Small intestine (tissue), 7 donors: ENCODE data around the gene FBN2. TPM values are rescaled to one million over a fixed set of nuclear protein-coding genes. Genes with fewer than 3 reads are reported as not detected.
"Not testable (repeated sequence)": the region's sequence is repeated elsewhere in the genome, so short reads cannot be mapped to it uniquely, and the experiment has no call there.

ENCODE experiments used
- DNase-seq, 2 donors: peaks; one replicate each; pipeline versions ENCODE4 v3.0.0 to v3.0.0-alpha.2; 2013
- FAIRE-seq: peaks from 2 replicates; lab custom pipeline; 2012; peaks lifted over from hg19 to GRCh38; lab: Jason Lieb, UNC
- H3K27ac ChIP-seq, 3 donors: one replicate each; pipeline ENCODE4 v1.5.1; 2013; ENCODE audit warnings: low read length in 2 of 3, mild to moderate bottlenecking in 2 of 3, control low read depth in 1 of 3, inconsistent platforms in 1 of 3, low read depth in 1 of 3, moderate library complexity in 1 of 3
- H3K27me3 ChIP-seq, 3 donors: one replicate each; pipeline ENCODE4 v1.6.1; 2013; ENCODE audit warnings: low read length in 3 of 3, inconsistent platforms in 1 of 3; ENCODE audit not compliant: control insufficient read depth in 3 of 3, insufficient read depth in 3 of 3
- H3K36me3 ChIP-seq, 3 donors: one replicate each; pipeline ENCODE4 v1.6.1; 2013; ENCODE audit warnings: low read length in 3 of 3, inconsistent platforms in 1 of 3, low read depth in 1 of 3, mild to moderate bottlenecking in 1 of 3, moderate library complexity in 1 of 3; ENCODE audit not compliant: control insufficient read depth in 3 of 3, insufficient read depth in 2 of 3
- H3K4me1 ChIP-seq, 3 donors: one replicate each; pipeline ENCODE4 v1.6.1; 2013; ENCODE audit warnings: low read length in 2 of 3, inconsistent platforms in 1 of 3, low read depth in 1 of 3, mild to moderate bottlenecking in 1 of 3, moderate library complexity in 1 of 3; ENCODE audit not compliant: control insufficient read depth in 3 of 3, insufficient read depth in 2 of 3
- H3K4me3 ChIP-seq, 3 donors: one replicate each; pipeline ENCODE4 v1.5.1; 2013; ENCODE audit warnings: low read length in 3 of 3, control low read depth in 1 of 3, inconsistent platforms in 1 of 3, low read depth in 1 of 3, mild to moderate bottlenecking in 1 of 3, moderate library complexity in 1 of 3
- H3K9me3 ChIP-seq, 2 donors: one replicate each; pipeline ENCODE4 v1.6.1; 2013; ENCODE audit warnings: low read depth in 1 of 2, low read length in 1 of 2; ENCODE audit not compliant: control insufficient read depth in 2 of 2, insufficient read depth in 1 of 2
- WGBS, 3 donors: extraction: QIAGEN DNeasy Blood & Tissue Kit; methylation state at CpG; one replicate each; pipeline ENCODE4 v1.1.7; 2013; 5-methylcytosine and 5-hydroxymethylcytosine counted together
- polyA plus RNA-seq, 4 donors: library from polyadenylated mRNA; stranded (reverse) in 3 of 4; unstranded in 1 of 4; fragments of 200-250 nt in 3 of 4; fragments of 120-200 nt in 1 of 4; gene quantifications; one replicate each; pipeline versions ENCODE4 v1.2.1 to v1.2.3, GENCODE V29; 2013
- donor health status: healthy with polysubstance abuse.
- donor health status: control.
- donor health status: control.
- donor health status: Bipolar disorder and iron deficiency.
- donor health status: healthy.

FBN2 gene
- polyA plus RNA-seq, 4 donors, result under 0.01 to 16.9 (median 0.21) TPM; not detected in 1

DNA sequence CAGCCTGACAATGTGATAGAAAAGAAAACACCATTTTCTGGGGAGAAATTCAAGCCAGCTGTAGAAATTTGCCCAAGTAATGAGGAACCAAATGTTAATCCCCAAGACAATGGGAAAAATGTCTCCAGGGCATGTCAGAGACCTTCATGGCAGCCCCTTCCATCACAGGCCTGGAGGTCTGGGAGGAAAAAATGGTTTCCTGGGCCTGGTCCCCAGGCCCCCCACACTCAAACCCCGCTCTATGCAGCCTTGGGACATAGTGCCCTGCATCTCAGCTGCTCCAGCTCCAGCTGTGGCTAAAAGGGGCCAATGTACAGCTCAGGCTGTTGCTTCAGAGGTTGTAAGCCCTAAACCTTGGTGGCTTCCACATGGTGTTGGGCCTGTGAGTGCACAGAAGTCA lies 34.3 kb downstream of the FBN2 start:
- not testable (repeated sequence) for H3K4me3 ChIP-seq, DNase-seq, FAIRE-seq, H3K9me3 ChIP-seq, H3K36me3 ChIP-seq, H3K27me3 ChIP-seq, H3K27ac ChIP-seq, H3K4me1 ChIP-seq
- 7 to 70% (median 29%) methylated on average over 1 of the region's 1 CpG for WGBS, 3 donors

DNA sequence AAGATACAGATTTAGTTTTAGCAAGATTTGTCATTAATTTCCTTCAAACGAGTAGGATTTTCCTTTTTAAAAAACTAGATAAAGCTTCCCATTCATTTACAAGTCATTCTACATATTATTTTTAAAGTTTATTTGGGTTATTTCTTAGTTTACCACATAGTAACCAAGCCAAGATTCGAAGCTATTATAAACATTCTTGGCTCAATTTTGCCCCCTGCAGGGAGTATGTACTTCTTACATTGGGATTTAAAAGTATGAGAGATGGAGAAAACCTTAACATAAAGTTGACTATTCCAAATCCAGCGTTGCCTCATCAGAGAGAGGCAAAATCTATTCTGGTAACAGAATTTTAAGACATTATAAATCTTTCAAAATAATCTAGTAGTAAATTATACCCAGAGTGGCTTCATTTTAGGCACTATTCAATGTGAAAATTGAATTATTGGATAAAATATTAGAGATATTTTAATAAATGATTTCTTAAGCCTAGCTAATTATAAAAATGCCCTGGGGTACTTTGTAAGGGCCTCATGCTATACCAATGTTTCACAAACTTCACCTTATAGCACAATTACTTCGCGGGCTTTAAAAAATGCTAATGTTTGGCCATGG lies 39.1 kb downstream of the FBN2 start:
- Histone ChIP-seq H3K9me3 (peaks cover 0 to 4% of the 10 kb centered on the region in 2 donors), H3K36me3 (no peaks in the 10 kb centered on the region), H3K4me1 (no peaks in the 10 kb centered on the region), H3K27ac (no peak overlapping the region), H3K27me3 (no peaks in the 10 kb centered on the region), H3K4me3 (no peak overlapping the region)
- DNase-seq (peak; percentile 26 to 36), FAIRE-seq (peak; percentile 57)
- 41 to 49% (median 42%) methylated on average over 5 of the region's 5 CpGs for WGBS, 3 donors

DNA sequence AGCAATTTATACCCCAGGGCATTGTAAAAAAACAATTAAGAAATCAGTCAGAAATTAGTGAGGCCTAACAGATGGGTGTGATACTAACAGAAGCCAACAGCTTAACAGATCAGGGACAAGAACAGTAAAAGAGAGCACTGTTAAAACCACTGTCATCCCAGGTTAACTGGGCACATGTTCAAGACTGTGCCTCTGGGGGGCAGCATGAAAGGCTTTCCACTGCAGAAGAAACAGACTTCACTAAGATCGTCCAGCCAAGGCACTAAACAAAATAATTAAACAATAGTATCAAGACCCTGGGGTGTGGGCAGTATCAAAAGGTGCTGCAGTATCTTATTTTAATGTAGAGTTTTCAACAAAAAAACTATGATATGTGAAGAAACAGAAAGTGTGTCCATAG lies 43.5 kb downstream of the FBN2 start:
- Histone ChIP-seq H3K4me1 (no peaks in the 10 kb centered on the region), H3K4me3 (no peak overlapping the region), H3K27me3 (no peaks in the 10 kb centered on the region), H3K36me3 (no peaks in the 10 kb centered on the region), H3K9me3 (no peaks in the 10 kb centered on the region), H3K27ac (no peak overlapping the region)
- no peak for DNase-seq
- WGBS, 3 donors, result 64 to 71% (median 67%) methylated on average over 1 of the region's 1 CpG
- no peak for FAIRE-seq

DNA sequence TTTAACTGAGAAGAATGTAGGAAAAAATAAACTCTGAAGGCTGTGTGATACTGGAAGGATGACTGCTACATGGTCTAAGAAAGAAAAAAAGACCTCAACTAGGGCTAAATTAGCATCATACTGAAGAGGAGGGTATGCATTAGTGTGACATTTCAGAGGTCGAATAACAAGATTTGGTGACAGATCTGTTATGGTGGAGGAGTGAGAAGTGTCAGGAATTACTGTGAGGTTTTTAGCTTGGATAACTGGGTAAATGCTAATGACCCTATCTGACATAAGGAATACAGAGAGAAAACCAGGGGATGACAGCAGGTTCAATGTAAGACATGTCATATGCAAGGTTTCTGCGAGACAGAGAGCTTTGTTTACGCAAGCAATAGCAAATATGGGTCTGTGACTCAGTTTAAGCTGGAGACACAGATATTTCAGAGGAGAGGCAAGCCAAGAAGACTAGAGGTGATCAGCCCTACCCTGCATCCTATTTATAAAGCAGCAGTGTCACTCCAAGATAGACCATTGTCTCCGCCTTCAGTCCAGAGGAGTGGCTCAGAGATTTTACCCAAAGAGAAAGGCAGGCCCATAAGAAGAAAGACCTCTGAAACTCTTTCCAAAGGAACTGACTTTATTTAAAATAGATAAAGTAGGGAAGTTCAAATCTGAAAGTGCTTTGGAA lies 44.3 kb downstream of the FBN2 start:
- H3K27me3 ChIP-seq, result no peaks in the 10 kb centered on the region
- no peaks in the 10 kb centered on the region for H3K36me3 ChIP-seq
- H3K4me1 ChIP-seq, result no peaks in the 10 kb centered on the region
- 83 to 91% (median 89%) methylated on average over 4 of the region's 4 CpGs for WGBS, 3 donors
- no peak overlapping the region for H3K4me3 ChIP-seq
- no peak for DNase-seq
- FAIRE-seq, result no peak
- H3K9me3 ChIP-seq, result no peaks in the 10 kb centered on the region
- no peak overlapping the region for H3K27ac ChIP-seq

DNA sequence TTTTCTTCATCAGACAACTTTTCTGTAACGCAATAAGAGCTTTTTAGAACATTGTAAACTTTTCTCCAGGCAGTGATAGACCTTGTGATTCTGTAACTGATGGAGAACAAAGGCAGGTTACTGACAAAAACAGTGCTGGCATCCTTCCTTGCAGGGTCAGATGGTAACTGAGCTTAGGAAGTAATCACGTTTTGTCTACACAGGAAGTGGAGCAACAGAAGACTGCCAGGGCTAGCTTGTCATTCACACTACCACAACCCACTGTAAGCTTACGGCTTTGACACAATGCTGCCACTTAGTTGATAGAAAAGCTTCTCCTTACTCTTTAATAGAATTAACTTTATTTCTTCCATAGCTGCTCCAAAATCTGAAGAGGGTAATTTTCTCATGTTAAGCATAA lies 46.8 kb downstream of the FBN2 start:
- no peak overlapping the region for H3K27ac ChIP-seq
- no peak for DNase-seq
- H3K27me3 ChIP-seq, result no peaks in the 10 kb centered on the region
- 45 to 53% (median 53%) methylated on average over 3 of the region's 3 CpGs for WGBS, 3 donors
- FAIRE-seq, result no peak
- H3K36me3 ChIP-seq, result no peaks in the 10 kb centered on the region
- H3K4me1 ChIP-seq, result no peaks in the 10 kb centered on the region
- no peaks in the 10 kb centered on the region for H3K9me3 ChIP-seq
- H3K4me3 ChIP-seq, result no peak overlapping the region

DNA sequence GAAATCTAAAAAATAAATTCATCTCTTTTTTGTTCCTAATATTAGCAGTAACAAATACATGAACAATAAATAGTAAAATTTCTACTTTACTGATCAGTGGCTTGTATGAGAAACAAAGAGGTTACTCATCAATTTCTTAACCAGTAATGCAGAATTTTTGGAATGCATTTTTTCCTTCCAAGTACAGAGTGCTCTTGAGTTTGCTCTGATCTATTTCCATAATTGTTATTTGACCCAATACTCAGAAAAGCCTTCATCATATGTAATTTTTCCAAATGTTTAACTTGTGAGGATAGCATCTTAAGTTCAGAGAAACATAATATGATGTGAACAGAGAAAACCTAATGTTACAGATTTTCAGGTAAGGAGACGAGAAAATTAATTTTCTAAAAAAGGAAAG lies 47.3 kb downstream of the FBN2 start:
- DNase-seq (no peak), FAIRE-seq (no peak)
- 61 to 74% (median 68%) methylated on average over 1 of the region's 1 CpG for WGBS, 3 donors

DNA sequence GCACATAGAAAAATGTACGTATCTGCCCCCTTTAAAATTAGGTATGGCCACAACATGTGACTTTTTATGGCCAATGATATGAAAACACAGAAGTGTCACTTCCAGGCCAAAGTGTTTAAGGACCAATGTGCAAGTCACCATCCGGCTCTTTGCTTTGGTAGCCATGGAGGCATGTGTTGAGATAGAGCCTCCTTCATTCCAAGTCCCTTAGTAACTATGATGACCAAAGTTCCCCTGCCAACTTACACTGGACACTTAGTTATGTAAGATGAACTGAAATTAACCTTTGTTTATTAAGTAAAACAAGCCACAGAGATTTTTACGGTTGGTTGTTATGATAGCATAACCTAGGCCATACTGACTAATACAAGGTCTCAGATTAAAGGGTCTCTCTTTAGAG lies 51.0 kb downstream of the FBN2 start:
- Histone ChIP-seq H3K36me3 (no peaks in the 10 kb centered on the region), H3K4me1 (no peaks in the 10 kb centered on the region), H3K27me3 (no peaks in the 10 kb centered on the region), H3K9me3 (no peaks in the 10 kb centered on the region), H3K27ac (no peak overlapping the region), H3K4me3 (no peak overlapping the region)
- FAIRE-seq (no peak), DNase-seq (no peak)
- WGBS, 3 donors, result 72 to 85% (median 82%) methylated on average over 3 of the region's 3 CpGs

More for the DNA sequence above, 47.3 kb downstream of the FBN2 start:
- Histone ChIP-seq H3K36me3 (no peaks in the 10 kb centered on the region), H3K27me3 (no peaks in the 10 kb centered on the region), H3K27ac (no peak overlapping the region), H3K4me1 (no peaks in the 10 kb centered on the region), H3K9me3 (no peaks in the 10 kb centered on the region), H3K4me3 (no peak overlapping the region)

DNA sequence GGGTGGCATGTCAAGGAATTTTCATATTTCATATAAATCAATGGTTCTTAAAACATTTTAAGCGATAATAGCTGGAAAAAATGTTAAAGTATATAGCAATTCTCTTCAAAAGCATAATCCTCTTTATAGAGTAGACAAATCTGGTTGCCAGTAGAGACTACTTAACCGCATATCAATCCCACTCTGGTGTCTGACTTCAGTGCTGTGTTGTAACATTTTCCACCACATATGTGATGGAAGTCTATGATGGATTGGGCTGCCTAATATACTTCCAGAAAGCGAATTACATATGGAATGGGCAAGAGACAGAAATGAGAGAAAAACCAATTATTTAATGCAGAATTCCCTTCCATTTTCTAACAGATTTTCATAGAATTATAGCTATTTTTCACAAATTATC lies 54.3 kb downstream of the FBN2 start:
- Histone ChIP-seq H3K4me3 (no peak overlapping the region), H3K9me3 (no peaks in the 10 kb centered on the region), H3K4me1 (no peaks in the 10 kb centered on the region), H3K27ac (no peak overlapping the region), H3K27me3 (no peaks in the 10 kb centered on the region), H3K36me3 (no peaks in the 10 kb centered on the region)
- FAIRE-seq (no peak), DNase-seq (no peak)
- 81 to 90% (median 90%) methylated on average over 3 of the region's 3 CpGs for WGBS, 3 donors
